Astrocyte of the hippocampus (primary cell): ENCODE results near the gene HSD17B3.
"Not testable (repeated sequence)": the region's sequence is repeated elsewhere in the genome, so short reads cannot be mapped to it uniquely, and the experiment has no call there.

ENCODE experiments used
- DNase-seq: peaks from one replicate; pipeline ENCODE4 v3.0.0; 2011; ENCODE audit warnings: low read depth, low spot score

Gene HSD17B3

DNA sequence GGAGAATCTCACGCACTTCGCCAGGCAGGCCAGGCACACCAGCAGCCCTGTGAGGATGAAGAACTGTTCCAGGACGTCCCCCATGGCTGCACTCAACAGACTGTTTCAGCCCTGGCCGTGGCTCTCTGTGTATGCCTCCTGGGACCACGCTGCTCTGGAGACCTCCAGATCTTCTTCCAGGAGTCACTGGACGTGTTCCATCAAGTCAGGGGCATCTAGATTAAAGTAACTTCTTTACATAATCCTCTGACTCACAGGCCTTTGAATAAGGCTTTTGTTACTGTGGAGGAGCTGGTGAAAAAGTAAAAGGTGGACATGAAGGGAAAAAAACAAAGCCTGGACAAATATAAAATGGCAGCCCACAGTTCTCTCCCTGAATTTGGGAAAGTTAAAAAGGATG lies at the start of gene HSD17B3:
Gene HSD17B3 (minus strand): TSS at position 156 of the 400 bp plus-strand sequence. CDS start 72 bp downstream, at position 84.
- peak; percentile 48 for DNase-seq

DNA sequence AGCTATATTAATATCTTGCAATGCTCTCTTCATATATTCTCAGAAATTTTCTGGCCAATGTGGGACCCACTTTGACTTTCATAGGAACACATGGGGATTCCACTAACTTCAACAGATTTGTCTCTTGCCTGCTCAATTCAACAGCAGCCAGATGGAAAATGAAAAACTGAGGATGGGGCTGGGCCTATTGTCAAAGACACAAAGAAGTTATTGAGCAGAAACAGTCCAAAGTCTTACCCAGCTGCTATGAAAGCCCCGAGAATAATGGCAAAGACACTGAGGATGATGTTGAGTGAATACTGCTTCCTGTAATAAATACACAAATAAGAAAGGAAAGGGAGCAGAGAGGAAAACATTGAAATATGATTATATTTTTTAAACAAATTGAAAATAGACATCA lies 48.9 kb upstream of the HSD17B3 start:
- DNase-seq: no peak

DNA sequence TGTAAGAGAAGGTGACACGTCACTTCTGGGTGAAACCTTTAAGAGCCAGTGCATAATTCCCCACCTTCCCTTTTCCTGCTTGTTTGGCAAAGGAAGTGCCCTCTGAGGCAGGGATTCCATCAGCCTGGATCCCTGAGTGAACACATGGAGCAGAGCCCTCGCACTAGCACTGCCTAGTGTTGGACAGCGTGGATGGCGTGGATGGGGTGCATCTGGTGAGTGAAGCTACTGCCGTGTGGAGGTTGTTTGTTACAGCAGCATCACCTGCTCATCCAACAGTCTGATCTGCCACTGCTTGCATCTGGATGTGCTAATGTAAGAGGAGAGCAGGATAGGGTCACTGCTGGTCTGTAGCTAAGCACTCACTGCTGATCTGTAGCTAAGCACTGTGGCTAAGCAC lies 46.3 kb upstream of the HSD17B3 start:
- no peak for DNase-seq

DNA sequence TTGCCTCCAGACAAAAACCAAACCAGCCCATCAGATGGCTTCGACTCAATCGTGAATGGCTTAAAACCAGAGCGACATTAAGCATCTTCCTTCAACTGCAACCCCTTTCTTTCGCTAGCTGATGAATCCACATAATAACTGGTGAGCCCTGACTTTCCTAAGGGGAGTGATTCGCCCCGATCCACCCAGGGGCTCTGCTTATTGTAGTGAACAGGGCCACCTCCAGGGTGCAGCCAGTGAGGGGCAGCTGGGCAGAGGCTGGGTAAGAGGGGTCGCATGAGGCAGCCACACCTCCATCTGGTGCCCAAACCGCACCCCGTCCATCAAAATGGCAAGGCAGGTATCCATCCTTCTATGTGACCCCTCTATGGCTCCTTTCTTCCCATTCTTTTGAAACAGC lies 43.6 kb upstream of the HSD17B3 start:
- no peak for DNase-seq

DNA sequence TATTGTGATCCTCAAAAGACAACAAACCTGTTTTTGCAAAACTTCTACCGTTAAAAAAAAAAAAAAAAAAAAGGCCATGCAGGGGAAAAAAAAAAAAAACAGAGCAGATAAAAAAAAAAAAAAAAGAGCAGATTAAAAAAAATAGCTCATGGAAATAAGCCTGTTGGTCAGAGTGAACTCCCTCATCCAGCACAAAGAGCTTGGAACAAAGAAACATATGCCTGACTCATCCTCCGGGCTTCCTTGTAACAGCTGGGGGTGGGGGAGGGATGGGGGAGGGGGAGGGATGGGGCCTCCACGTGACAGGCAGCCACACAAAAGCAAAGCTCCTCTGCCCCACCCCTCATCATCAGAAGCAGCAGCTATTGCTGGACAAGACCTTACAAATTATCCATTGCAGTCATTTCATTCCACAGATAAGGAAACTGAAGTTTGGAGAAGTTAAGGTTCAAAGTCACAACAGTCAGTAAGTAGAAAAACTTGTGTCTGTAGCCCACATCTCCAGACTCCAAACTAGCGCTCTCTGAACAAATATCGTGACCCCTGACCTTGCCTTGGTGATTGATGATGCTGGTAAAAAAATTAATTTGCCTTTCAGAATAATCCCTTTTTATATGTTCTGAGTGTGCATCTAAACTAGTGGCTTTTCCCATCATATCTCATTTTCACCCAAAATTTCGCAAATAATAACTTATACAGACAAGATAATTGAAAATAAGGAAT lies 42.6 kb upstream of the HSD17B3 start:
- DNase-seq: peak; percentile 89

DNA sequence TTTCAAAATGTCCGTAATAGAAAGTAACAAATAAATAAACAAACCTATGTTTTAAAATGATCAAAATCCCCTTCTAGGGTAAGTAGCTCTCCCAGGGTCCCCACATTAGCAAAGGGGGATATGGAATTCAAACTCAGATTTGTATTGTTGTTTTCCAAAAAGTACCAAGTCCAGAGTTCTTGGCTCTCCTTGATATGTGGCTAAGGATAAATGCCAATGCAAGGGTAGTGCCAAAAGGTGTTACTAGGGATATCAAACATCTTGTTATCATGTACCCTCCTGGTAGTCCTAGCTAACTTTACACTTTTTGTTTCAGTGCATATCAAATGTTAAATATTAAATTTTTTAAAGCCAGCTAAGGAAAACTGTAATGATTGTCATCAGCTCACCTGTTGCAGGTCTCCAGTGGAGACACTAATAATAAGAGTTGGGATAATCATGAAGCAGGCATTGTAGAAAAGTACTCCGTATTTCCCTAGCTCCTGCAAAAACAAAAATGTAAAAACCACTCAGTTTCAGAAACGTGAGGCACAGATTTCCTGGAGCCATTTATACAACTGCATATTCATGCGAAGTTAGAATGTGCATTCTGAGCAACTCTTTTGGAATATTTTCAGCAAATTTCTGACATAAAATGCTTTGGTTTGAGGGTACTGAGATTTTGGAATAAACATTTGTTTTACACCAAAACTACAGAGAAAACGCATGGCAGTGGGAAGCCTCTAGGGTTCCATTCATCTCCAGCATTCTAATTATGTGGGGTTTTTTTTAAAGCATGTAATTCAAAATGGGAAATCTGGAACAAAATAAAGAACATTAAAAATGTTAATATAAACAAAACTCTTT lies 41.8 kb upstream of the HSD17B3 start:
- no peak for DNase-seq

DNA sequence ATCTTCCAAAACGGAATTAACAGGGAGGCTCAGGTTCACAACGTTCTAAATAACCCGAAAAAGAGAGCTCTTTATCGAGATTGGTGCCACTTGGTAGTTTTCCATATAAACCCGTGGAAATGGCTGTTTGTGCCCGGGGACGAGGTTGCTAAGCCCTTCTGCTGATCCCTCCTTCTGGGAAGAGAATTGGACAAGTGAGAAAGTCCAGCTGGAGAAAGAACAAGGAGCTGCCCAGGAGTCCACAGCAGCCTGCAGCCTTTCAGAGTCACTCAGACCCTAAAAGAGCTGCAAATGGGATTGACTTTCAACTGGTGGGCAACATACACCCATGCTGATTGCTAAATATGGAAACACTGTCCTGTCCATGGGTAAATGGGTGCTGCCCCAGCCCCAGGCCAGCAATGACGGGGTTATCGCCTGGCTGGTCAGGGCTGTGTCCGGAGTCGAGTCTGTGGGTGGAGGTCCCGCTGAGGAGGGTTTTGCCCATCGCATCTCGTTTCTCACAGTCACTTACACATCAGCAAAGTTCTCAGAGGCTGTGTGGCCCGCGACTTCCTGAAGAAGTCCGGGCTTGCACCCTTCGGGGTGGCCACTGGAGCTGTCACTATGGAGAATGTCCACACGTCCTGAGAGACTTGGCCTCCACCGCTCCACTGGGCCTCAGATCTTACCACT lies 40.7 kb upstream of the HSD17B3 start:
- no peak for DNase-seq

DNA sequence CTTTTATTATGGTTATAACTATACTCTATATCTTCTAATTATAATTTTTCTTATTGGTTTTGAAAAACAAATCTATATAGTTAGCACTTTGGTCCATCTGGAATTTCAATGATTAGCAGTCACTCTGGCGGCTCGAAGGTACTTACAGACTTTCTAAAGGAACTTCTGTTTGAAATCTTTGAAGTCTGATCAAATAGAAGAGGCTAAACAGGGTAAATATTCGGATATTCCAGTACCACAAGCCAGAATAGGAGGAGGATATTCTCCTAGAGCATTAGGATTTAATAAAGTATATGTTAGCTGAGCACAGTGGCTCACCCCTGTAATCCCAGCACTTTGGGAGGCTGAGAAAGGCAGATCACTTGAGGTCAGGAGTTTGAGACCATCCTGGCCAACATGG lies 38.7 kb upstream of the HSD17B3 start:
- no peak for DNase-seq

DNA sequence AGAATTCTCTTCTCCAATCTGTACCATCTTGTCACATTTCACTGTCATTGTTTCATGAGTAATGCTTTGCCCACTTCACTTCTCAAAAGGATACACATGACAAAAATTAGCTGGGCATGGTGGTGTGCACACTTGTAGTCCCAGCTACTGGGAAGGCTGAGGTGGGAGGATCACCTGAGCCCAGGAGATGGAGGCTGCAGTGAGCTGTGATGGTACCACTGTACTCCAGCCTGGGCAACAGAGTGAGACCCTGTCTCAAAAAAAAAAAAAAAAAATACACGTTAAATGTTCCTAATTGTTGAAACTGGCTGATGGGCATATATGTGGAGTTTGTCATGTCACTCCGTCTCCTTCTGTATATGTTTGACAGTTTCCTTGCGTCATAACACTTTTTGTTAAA lies 36.3 kb upstream of the HSD17B3 start:
- no peak for DNase-seq

DNA sequence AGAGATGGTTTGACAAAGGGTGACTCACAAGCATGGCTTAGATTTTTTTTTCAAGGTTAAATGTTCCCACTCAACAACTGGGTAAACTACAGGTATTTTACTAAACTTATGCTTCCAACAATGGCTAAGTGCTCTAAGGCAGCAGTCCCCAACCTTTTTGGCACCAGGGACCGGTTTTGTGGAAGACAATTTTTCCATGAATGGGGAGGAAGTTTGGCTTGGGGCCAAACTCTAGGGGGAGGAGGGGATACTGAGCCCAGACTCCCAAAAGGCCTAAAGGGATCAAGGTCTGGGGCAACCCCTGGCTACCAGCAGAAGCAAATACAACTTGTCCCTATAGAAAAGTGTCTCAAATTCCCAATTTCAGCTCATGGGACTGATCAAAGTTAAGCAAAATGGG lies 32.0 kb upstream of the HSD17B3 start:
- DNase-seq: no peak

DNA sequence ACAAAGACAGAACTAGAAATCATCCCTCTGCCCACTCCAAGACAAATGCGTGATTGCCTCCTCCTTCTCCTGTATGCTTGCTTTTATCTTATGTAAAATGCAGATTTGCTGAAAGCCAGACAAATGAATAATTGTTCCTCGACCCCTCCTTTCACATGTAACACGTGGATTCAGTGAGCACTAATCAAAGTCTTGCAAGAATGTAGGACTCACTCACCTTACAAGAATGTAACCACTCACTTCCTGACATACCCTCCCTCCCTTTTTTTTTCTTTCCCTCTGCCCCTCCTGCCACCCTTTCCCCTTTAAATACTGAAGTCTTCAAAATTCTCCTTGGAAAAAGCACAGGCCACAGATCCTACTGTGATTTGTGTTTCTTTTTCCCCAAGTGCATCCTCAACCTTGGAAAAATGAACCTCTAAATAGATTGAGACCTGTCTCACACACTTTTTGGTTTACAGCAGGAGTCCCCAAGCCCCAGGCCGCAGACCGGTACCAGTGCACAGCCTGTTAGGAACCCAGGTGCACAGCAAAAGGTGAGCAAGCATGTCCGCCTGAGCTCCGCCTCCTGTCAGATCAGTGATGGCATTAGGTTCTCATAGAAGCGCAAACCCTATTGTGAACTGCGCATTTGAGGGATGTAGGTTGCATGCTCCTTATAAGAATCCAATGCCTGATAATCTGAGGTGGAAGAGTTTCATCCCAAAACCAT lies 29.4 kb upstream of the HSD17B3 start:
- peak; percentile 55 for DNase-seq

DNA sequence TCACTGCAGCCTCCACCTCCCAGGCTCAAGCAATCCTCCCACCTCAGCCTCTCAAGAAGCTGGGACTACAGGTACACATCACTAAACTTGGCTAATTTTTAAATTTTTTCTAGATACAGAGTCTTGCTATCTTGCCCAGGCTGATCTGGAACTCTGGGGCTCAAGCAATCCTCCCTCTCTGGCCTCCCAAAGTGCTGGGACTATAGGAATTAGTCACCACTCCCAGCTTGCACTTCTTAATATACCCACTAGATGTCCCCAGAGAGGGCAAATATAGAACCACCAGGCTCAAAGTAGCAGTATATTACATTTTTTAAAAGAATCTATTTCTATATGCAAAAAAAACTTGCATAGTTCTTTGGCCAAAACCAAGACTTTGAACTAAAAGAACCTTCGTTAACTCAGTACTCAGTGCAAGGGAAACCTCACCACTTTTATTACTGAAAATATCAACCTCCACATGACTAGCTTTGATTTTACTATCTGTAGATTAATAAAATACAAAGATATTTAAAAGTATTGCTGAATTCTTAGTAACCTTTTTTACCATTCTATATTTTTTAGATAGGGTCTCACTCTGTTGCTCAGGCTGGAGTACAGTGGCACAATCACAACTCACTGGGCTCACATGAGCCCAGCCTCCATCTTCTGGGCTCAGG lies 25.8 kb upstream of the HSD17B3 start:
- peak; percentile 80 for DNase-seq

DNA sequence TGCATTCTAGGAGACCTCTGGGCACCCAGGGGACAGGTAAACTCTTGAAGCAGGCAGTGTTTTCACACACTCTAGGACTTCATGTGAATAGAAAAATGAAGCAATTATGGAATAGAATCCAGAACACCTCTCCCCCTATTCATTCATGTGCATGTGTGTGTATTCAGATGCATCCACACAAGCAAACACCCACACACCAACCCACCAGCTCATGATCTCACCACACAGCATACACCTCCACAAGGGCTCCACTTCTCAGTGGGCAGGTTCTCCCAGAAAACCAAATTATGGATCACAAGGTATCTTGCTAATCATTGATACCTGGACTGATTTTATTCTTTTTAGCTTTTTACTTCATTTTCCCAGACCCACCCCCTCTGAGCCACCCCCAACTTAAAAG lies 21.2 kb upstream of the HSD17B3 start:
- DNase-seq: no peak

DNA sequence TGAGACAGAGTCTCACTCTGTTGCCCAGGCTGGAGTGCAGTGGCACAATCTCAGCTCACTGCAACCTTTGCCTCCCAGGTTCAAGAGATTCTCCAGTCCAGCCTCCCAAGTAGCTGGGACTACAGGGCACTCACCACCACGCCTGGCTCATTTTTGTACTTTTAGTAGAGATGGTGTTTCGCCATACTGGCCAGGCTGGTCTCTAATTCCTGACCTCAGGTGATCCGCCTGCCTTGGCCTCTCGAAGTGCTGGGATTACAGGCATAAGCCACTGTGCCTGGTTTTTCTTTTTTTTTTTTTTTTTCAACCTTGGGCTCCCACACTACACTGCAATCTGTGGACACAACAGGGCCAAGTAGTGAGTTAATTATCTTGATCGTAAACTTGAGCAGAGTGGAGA lies 20.8 kb upstream of the HSD17B3 start:
- not testable (repeated sequence) for DNase-seq

DNA sequence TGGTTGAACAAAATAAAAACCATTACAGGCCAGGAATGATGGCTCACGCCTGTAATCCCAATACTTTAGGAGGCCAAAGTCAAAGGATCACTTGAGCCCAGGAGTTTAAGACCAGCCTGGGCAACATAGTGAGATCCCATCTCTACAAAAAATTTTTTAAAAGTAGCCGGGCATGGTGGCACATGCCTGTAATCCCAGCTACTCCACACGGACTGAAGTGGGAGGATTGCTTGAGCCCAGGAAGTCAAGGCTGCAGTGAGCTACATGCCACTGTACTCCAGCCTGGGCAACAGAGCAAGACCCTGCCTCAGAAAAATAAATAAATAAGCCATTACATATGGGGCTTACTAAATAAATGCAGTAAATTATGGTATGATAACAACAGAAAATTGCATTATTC lies 20.2 kb upstream of the HSD17B3 start:
- not testable (repeated sequence) for DNase-seq

DNA sequence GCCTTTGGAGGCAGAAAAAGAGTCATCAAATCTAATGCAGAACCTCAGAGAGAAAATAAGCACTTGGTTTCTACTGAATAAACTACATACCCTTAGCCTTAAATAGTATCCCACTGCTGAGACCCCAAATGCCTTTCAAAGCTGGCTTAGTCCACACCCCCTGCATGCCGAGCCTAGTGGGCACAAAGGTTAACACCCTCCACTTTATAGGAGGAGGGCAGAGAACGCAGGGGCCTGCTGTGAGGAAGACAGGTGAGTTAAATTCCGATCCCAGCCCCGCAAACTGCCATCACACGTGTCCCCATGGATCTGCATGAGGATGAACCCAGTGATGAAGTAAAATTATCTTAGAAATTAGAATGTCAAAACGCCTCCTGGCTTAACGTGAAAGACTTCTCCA lies 19.5 kb upstream of the HSD17B3 start:
- DNase-seq: no peak

DNA sequence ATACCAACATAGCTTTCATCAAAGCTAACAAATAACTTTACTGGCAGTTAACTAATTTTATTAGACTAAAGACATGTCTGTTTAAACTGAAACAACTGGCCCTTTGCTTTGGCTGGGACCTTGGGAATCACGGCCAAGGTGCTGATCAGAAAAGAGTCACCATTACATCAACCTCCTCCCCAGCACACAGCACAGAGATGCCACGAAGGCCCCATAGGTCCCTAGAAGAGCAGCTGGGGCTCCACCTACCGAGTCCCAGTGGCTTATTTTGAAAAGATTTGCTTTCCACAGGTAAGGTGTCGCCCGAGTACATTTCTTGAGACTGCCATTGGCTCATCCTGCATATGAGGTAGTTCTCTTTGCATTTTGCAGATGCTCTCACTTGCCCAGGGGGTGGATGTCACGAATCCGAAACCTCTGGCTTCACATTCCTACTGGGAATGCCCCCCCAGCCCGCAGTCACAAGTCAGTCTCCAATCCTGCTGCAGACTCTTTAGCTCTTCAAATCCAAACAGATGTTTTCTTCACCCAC lies 18.8 kb upstream of the HSD17B3 start:
- no peak for DNase-seq

DNA sequence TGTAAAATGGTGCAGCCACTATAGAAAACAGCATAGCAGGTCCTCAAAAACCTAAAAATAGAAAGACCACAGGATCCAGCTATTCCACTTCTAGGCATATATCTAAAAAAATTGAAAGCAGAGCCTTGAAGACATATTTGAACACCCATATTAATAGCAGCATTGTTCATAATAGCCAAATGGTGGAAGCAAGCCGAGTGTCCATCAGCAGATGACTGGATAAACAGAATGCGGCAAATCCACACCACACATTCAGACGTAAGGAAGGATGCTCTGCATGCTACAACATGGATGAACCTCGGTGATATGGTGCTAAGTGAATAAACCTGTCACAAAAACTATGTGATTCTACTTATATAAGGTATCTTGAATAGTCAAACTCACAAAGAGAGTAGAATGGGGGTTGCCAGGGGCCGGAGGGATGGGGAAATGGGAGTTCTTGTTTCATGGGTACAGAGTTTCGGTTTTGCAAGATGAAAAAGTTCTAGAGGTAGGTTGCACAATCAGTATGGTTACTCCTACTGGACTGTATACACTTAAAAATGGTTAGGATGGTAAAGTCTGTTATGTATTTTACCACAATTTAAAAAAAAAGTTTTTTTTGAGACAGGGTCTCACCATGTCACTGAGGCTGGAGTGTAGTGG lies 17.1 kb upstream of the HSD17B3 start:
- no peak for DNase-seq

DNA sequence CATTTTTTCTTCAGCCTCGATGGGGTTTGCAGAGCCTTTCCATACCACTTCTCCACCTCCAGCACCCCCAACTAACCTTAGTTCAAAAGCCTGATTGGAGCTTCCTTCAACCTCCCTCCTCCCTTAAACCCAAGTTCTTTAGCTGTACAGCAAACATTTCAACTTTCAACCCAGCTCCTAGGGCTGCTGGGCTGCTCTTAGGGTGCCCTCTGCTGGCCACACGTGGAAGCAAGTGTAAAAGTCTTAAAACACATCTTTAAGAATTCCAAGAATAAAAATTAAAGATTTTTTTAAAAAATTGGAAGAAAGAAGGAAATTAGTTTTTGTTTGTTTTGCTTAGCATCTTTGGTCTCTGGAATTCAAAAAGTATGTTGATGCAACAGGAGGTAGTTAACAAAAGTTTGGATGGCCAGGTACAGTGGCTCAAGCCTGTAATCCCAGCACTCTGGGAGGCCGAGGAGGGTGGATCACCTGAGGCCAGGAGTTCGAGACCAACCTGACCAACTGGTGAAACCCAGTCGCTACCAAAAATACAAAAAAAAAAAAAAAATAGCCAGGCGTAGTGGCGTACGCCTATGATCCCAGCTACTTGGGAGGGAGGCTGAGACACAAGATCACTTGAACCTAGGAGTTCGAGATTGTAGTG lies 15.5 kb upstream of the HSD17B3 start:
- DNase-seq: peak; percentile 77

DNA sequence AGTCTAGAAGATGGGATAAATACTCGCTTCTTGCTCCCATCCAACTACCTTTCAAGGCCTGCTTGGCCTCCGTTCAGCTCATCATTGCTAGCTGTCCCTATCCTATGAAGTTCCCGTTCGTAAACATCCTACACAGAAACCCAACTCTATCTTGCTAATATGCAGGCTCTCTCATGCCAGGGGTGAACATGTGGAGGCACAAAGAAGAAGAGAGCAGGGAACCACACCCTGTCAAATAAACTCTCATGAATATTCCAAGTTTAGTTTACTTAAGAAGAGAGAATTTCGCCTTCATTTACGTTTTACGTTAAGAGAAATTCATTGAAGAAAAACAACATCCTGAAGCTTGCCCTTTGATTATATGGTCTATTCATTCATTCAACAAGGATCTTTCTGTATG lies 7.9 kb upstream of the HSD17B3 start:
- no peak for DNase-seq
